SHP77 treated with DMSO at 0.1 percent for 48 hours (cell line): ENCODE measurements around the gene SOCS3.

ENCODE experiments used
- DNase-seq: peaks from one replicate; lab custom pipeline; 2025; lab: John Stamatoyannopoulos, UW

The SOCS3 gene

DNA sequence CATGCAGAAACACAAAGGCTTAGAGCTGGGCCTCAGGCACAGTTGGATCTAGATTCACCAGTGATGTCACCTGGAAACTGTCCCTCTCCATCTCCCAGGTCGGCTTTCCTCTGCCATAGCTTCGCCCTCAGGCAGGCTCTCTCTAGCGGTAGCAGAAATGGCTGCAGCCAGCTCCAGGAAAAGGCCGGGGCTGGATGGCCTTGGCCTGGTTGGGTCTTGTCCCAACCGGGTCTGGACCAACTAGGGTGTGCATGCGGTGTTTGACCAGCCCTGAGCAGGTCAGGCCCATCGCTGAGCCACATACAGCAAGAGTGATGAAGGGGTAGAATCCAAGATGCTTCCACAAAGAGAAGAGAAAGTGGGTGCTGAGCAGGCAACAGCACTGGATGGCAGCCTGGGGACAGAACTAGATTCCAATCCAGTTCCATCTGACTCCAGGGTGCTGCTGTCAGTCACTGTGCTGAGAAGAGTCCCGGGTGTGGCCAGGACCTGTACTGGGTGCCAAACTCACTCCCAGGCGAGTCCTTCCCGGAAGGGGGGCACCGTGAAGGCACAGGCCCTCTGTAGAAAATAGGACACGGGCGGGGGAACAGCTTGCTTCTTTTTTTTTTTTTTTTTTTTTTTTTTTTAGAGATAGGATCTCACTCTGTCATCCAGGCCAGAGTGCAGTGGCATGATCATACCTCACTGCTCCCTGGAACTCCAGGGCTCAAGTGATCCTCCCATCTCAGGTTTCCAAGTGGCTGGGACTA lies 51.8 kb downstream of the SOCS3 start:
- no peak for DNase-seq

DNA sequence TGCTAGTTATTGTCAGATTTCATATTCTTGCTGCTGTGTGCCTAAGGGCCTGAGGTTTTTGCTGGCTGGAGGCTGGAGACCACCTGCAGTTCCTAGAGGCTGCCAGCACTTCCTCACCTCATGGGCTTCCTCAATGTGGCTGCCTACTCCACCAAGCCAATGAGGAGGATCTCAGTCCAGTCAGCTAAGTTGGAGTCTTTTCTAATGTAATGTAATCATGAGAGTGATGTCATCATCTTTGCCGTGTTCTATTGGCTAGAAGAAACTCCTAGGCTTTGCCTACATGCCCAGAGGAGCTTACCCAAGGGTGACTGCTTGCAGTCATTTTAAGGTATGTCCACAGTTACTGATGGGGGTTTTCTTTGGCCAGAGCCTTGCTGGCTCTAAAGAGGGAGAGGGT lies 53.0 kb downstream of the SOCS3 start:
- DNase-seq, result no peak
